Fibroblast of pulmonary artery (primary cell): ENCODE measurements around the gene MEAK7.

Source experiments
- DNase-seq: peaks from one replicate; pipeline ENCODE4 v3.0.0-alpha.2; 2010; ENCODE audit warnings: low read depth
- H3K4me3 ChIP-seq: replicated peaks from 2 replicates; pipeline ENCODE4 v1.5.1; 2011; ENCODE audit warnings: low read depth, mild to moderate bottlenecking, control low read depth, low read length, moderate library complexity
- TF ChIP-seq, protein P1 (sequence below): IDR thresholded peaks from 2 replicates; pipeline ENCODE4 v1.5.1; 2011; ENCODE audit warnings: mild to moderate bottlenecking, control low read depth, low read length, inconsistent platforms; ENCODE audit errors: missing control alignments

The MEAK7 gene

GRCh38 chr16:84483882-84484565 lies 20.4 kb downstream of the MEAK7 start:
- TF ChIP-seq, protein P1, sequence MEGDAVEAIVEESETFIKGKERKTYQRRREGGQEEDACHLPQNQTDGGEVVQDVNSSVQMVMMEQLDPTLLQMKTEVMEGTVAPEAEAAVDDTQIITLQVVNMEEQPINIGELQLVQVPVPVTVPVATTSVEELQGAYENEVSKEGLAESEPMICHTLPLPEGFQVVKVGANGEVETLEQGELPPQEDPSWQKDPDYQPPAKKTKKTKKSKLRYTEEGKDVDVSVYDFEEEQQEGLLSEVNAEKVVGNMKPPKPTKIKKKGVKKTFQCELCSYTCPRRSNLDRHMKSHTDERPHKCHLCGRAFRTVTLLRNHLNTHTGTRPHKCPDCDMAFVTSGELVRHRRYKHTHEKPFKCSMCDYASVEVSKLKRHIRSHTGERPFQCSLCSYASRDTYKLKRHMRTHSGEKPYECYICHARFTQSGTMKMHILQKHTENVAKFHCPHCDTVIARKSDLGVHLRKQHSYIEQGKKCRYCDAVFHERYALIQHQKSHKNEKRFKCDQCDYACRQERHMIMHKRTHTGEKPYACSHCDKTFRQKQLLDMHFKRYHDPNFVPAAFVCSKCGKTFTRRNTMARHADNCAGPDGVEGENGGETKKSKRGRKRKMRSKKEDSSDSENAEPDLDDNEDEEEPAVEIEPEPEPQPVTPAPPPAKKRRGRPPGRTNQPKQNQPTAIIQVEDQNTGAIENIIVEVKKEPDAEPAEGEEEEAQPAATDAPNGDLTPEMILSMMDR = no peak
- DNase-seq = no peak

GRCh38 chr16:84482951-84483881 lies 21.2 kb downstream of the MEAK7 start:
- no peak overlapping the region for H3K4me3 ChIP-seq
- TF ChIP-seq, protein P1 = no peak
- DNase-seq = no peak

More at GRCh38 chr16:84483882-84484565, 20.4 kb downstream of the MEAK7 start:
- no peak overlapping the region for H3K4me3 ChIP-seq

GRCh38 chr16:84482001-84482891 lies 22.2 kb downstream of the MEAK7 start:
- TF ChIP-seq, protein P1 = no peak
- no peak for DNase-seq
- no peak overlapping the region for H3K4me3 ChIP-seq

- no peak for DNase-seq
- TF ChIP-seq, protein P1 = no peak
- no peak overlapping the region for H3K4me3 ChIP-seq
Measured at GRCh38 chr16:84481051-84481735, 23.3 kb downstream of the MEAK7 start.

- TF ChIP-seq, protein P1 = no peak
- DNase-seq = no peak
- no peak overlapping the region for H3K4me3 ChIP-seq
Measured at GRCh38 chr16:84479716-84480450, 24.6 kb downstream of the MEAK7 start.
